D721Med (cell line): ENCODE measurements around the gene TEX9.

Experiments used
- DNase-seq: peaks from one replicate; pipeline ENCODE4 v3.0.0; 2011; ENCODE audit warnings: low spot score; ENCODE audit not compliant: insufficient read length
- FAIRE-seq: peaks from 2 replicates; lab custom pipeline; 2011; peaks lifted over from hg19 to GRCh38; lab: Jason Lieb, UNC
- CTCF ChIP-seq: IDR thresholded peaks from 2 replicates; pipeline ENCODE4 v1.5.1; 2012; ENCODE audit warnings: mild to moderate bottlenecking, control low read depth; ENCODE audit not compliant: insufficient read depth; ENCODE audit errors: missing control alignments

Gene TEX9

GRCh38 chr15:56442354-56442753, 77.1 kb downstream of the TEX9 start:
- DNase-seq: no peak
- no peak for TF ChIP-seq CTCF
- FAIRE-seq: no peak

- TF ChIP-seq CTCF: no peak
- FAIRE-seq (no peak), DNase-seq (no peak)
Observed at GRCh38 chr15:56445746-56446145, 80.5 kb downstream of the TEX9 start.

- no peak for FAIRE-seq
- no peak for TF ChIP-seq CTCF
- no peak for DNase-seq
Observed at GRCh38 chr15:56454836-56455235, 89.6 kb downstream of the TEX9 start.

- no peak for DNase-seq
- no peak for FAIRE-seq
- TF ChIP-seq CTCF: no peak
Observed at GRCh38 chr15:56456229-56456628, 91.0 kb downstream of the TEX9 start.

GRCh38 chr15:56459096-56459495, 93.9 kb downstream of the TEX9 start:
- no peak for FAIRE-seq
- DNase-seq: no peak
- TF ChIP-seq CTCF: no peak

- no peak for FAIRE-seq
- DNase-seq: no peak
Observed at GRCh38 chr15:56460071-56460470, 94.8 kb downstream of the TEX9 start.

GRCh38 chr15:56460947-56461346, 95.7 kb downstream of the TEX9 start:
- FAIRE-seq: no peak
- no peak for DNase-seq
- no peak for TF ChIP-seq CTCF

More at GRCh38 chr15:56460071-56460470, 94.8 kb downstream of the TEX9 start:
- no peak for TF ChIP-seq CTCF
